AG10803 (cell line): ENCODE measurements around the gene MYL12A.

Experiments used
- DNase-seq: peaks from one replicate; pipeline ENCODE4 v3.0.0; 2010; ENCODE audit warnings: low read depth
- H3K4me3 ChIP-seq: 2 replicates; pipeline ENCODE4 v1.5.1; 2011; ENCODE audit warnings: mild to moderate bottlenecking, low read length, control low read depth
- CTCF ChIP-seq: conservative IDR thresholded peaks from 2 replicates; pipeline ENCODE4 v1.5.1; 2011; ENCODE audit warnings: mild to moderate bottlenecking, low read length, control low read depth, inconsistent platforms

Gene MYL12A

DNA sequence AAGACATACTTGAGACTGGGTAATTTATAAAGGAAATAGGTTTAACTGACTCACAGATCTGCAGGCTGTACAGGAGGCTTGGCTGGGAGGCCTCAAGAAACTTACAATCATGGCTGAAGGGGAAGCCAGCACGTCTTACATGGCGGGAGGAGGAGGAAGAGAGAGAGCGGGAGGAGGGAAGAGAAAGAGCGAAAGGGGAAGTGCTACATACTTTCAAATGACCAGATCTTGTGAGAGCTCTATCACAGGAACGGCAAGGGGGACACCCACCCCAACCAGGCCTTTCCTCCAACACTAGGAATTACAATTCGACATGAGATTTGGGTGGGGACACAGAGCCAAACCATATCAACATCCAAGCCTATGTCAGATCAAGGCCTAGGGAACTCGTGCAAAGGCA lies 38.6 kb downstream of the MYL12A start:
- no peak overlapping the region for H3K4me3 ChIP-seq
- TF ChIP-seq CTCF = no peak
- DNase-seq = no peak

DNA sequence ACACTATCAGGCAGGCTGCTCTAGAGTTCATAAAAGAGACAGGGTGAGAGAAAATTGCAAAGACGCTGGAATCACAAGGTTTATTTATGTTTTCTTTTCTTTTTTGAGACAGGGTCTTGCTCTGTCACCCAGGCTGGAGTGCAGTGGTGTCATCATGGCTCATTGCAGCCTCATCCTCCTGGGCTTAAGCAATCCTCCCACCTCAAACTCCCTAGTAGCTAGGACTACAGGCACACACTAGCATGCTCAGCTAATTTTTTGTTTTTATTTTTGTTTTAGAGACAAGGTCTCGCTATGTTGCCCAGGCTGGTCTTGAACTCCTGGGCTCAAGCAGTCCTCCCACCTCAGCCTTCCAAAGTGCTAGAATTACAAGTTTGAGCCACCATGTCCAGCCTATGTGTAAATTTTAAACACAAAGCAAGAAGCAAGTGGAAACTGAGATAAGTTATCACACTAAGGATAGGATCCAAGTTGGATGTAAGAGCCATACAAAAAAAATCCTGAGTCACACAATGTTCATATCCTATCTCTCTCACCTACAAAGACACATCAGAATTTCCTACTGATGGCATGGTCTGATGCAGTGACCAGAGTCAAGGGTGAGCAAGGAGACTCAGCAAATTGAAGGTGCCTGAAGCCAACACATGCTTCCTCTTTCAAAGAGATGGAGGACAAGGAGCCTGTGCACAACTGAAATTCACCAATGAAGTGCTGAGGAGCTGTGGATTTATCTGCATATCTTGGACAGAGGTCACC lies 45.8 kb downstream of the MYL12A start:
- no peak for TF ChIP-seq CTCF
- no peak for DNase-seq
- no peak overlapping the region for H3K4me3 ChIP-seq

DNA sequence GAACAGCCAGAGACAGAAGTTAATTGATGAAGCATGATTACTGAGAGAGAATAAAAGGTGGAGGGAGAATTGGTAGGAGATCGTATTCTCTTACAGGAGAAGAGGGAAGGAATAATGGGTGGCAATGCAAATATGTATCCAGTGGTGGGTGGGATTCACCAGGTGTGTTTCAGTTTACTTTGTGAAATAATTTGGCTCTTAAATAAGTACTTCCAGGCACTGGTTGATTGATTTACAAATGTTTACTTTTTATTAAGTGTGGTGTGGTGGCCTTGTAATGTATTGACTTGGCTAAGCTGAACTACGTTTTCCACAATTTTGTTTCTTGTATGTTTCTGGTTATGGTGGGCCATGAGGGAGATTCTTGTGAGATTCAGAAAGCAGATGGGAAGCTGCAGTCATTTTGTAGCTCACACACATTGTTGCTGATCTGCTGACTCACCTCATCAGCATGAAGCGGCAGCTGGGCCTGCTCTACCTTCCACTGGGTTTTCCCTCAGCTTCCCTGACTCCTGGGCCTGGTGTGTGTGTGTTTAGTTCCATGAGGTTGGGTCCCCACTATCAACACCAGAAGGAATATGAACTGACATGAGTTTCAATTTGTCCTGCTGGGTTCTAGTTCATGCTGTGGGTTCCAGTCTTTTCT lies 47.0 kb downstream of the MYL12A start:
- no peak overlapping the region for H3K4me3 ChIP-seq
- DNase-seq = no peak
- TF ChIP-seq CTCF = no peak

GRCh38 chr18:3297025-3297984 lies 49.7 kb downstream of the MYL12A start:
- peak; percentile 75 for DNase-seq
- TF ChIP-seq CTCF = peak; percentile 39

GRCh38 chr18:3304832-3305231 lies 57.2 kb downstream of the MYL12A start:
- TF ChIP-seq CTCF = no peak
- no peak overlapping the region for H3K4me3 ChIP-seq
- DNase-seq = no peak

More at GRCh38 chr18:3297025-3297984, 49.7 kb downstream of the MYL12A start:
- H3K4me3 ChIP-seq = peak overlapping the region; percentile 57

GRCh38 chr18:3305354-3305762 lies 57.8 kb downstream of the MYL12A start:
- peak; percentile 95 for DNase-seq
- TF ChIP-seq CTCF = no peak
- no peak overlapping the region for H3K4me3 ChIP-seq
